Heart left ventricle (tissue), 16 donors: ENCODE data around the gene OVCH1. TPM values are rescaled to one million over a fixed set of nuclear protein-coding genes. Genes with fewer than 3 reads are reported as not detected.
A peak's percentile ranks its signal among the peaks of the same experiment; 100 is the strongest.

Source experiments
- ATAC-seq, 4 donors: fragments of 200-7000 bp; cut with Tn5 transposase; one replicate each; pipeline ENCODE4 v1.9.1; 2020 to 2022; ENCODE audit warnings: moderate library complexity in 4 of 4, mild to moderate bottlenecking in 3 of 4, moderate number of reproducible peaks in 1 of 4
- DNase-seq, 5 donors: peaks; one replicate each; pipeline ENCODE4 v3.0.0-alpha.2; 2020
- H3K27ac ChIP-seq, 12 donors: fragments of 200-600 bp; sonication (generic) in 4 of 12; one replicate each; pipeline versions ENCODE4 v1.5.0 to v1.8.0; 2016 to 2022; ENCODE audit warnings: mild to moderate bottlenecking in 2 of 12
- H3K27me3 ChIP-seq, 9 donors: fragments of 200-600 bp; sonication (generic) in 2 of 9; one replicate each; pipeline versions ENCODE4 v1.5.1 to v1.8.0; 2016 to 2022; ENCODE audit warnings: mild to moderate bottlenecking in 3 of 9
- H3K36me3 ChIP-seq, 9 donors: fragments of 200-600 bp; sonication (generic) in 2 of 9; one replicate each; pipeline versions ENCODE4 v1.5.0 to v1.8.0; 2018 to 2022; ENCODE audit warnings: mild to moderate bottlenecking in 2 of 9
- H3K4me1 ChIP-seq, 12 donors: fragments of 200-600 bp; sonication (generic) in 4 of 12; one replicate each; pipeline versions ENCODE4 v1.5.0 to v1.8.0; 2016 to 2022; ENCODE audit warnings: mild to moderate bottlenecking in 3 of 12
- H3K4me3 ChIP-seq, 12 donors: fragments of 200-600 bp; sonication (generic) in 4 of 12; one replicate each; pipeline versions ENCODE4 v1.5.0 to v1.8.0; 2017 to 2022; ENCODE audit warnings: mild to moderate bottlenecking in 9 of 12, moderate library complexity in 4 of 12
- H3K9me3 ChIP-seq, 12 donors: fragments of 200-600 bp; sonication (generic) in 4 of 12; one replicate each; pipeline versions ENCODE4 v1.5.0 to v1.8.0; 2016 to 2022; ENCODE audit warnings: mild to moderate bottlenecking in 1 of 12
- CTCF ChIP-seq, 12 donors: fragments of 200-600 bp; sonication (generic) in 4 of 12; IDR thresholded peaks; one replicate each; pipeline versions ENCODE4 v1.5.0 to v1.8.0; 2018 to 2022; ENCODE audit warnings: antibody characterized with exemption in 12 of 12, mild to moderate bottlenecking in 5 of 12
- POLR2A ChIP-seq, 2 donors: fragments of 450-650 bp; IDR thresholded peaks; one replicate each; pipeline ENCODE4 v1.6.1; 2017; ENCODE audit warnings: antibody characterized with exemption in 2 of 2, mild to moderate bottlenecking in 2 of 2, moderate library complexity in 2 of 2
- WGBS, 4 donors: extraction: QIAGEN DNeasy Blood & Tissue Kit in 2 of 4; methylation state at CpG; one replicate each; pipeline versions ENCODE4 v1.1.5 to v1.1.7; 2013 to 2018; 5-methylcytosine and 5-hydroxymethylcytosine counted together
- intact Hi-C, 10 donors: fragments of 100-400 bp; cut with DNase I; formaldehyde crosslinking; loops; one replicate each; pipeline versions ENCODE4 v1.11.1 to v1.14.2; 2022
- polyA plus RNA-seq, 2 donors: library from polyadenylated mRNA; stranded (reverse); fragments of 200-250 nt; gene quantifications; one replicate each; pipeline ENCODE4 v1.2.3, GENCODE V29; 2013
- total RNA-seq, 9 donors: library from RNA; depleted of rRNA in 2 of 9; stranded (reverse); fragments of >200 nt in 2 of 9; fragmentation: NEBNext Ultra II Directional in 3 of 9; extraction: Animal tissue kit (Norgen Biotek cat#: 25700) in 3 of 9; gene quantifications; one replicate each; pipeline versions ENCODE4 v1.1.0 to v1.2.4, GENCODE V29; 2016 to 2023
- donor health status: ischemic (EF 13 %, LVEDD 7.1; RV severe dilation, severe dysfunction).
- donor health status: healthy with polysubstance abuse.
- donor health status: DM: no; HTN: yes; CAD: no.
- donor health status: DM: no; HTN: no; CAD: no.
- donor health status: ischemic (EF 25% LVEDD 6.9; RV normal size, moderate dysfunction).
- donor health status: ischemic (EF 25% LVEDD 5.7; RV mildly dilated, moderate dysfunction).
- donor health status: healthy.
- donor health status: DM: yes; HTN: yes; CAD: no.
- donor health status: ischemic (EF 35%, LVEDD 5.7; RV mildly dilated, moderate dysfunction).
- donor health status: nonischemic (EF 11% LVEDD 7.7; RV severe dilation, severe dysfunction).
- donor health status: DM: yes; HTN: yes; CAD: no.
- donor health status: PGD.
- donor health status: ischemic (EF 29% LVEDD 5.4; RV normal size, mild dysfunction).
- donor health status: nonischemic (EF 23%, LVEDD 6.1; RV moderate dilation, normal function).

The OVCH1 gene
- total and polyA plus RNA-seq, 11 donors: 0.09 to 0.18 (median 0.13) TPM; not detected in 7

- WGBS, 4 donors: 95 to 100% (median 100%) methylated on average over 2 of the region's 2 CpGs
- intact Hi-C loops: loop anchor here in 1 of 10 donors (10.0 kb wide), 1 partner anchor 1313 kb away; the partner anchor contains the start of gene IPO8
- H3K27ac ChIP-seq: no peak overlapping the region
- DNase-seq (no peak), ATAC-seq (no peak)
- H3K9me3 ChIP-seq: no peaks in the 10 kb centered on the region
- peaks cover 0 to 12% (median 0%) of the 10 kb centered on the region in 9 donors for H3K36me3 ChIP-seq
- no peaks in the 10 kb centered on the region for H3K27me3 ChIP-seq
- H3K4me3 ChIP-seq: no peak overlapping the region
- H3K4me1 ChIP-seq: peaks cover 0 to 21% (median 14%) of the 10 kb centered on the region in 12 donors
- TF ChIP-seq CTCF (IDR thresholded peaks at IDR 0.05): no peak
- no peak for TF ChIP-seq POLR2A (IDR thresholded peaks at IDR 0.05)
Measured at GRCh38 chr12:29382251-29382650, 115.2 kb downstream of the OVCH1 start.

GRCh38 chr12:29380536-29381523 is 116.7 kb downstream of the OVCH1 start, which contains the start of gene ERGIC2:
TSS of gene ERGIC2 (minus strand) at chr12:29381172. CDS start at chr12:29371633, 9,539 bp downstream.
- ATAC-seq (peak; percentile 98 to 99 (median 98)), DNase-seq (peak; percentile 90 to 93 (median 91))
- intact Hi-C loops: loop anchor here in 1 of 10 donors (10.0 kb wide), 1 partner anchor 1314 kb away; the partner anchor contains the start of gene IPO8
- Histone ChIP-seq H3K4me1 (peaks cover 0 to 21% (median 14%) of the 10 kb centered on the region in 12 donors), H3K27me3 (no peaks in the 10 kb centered on the region), H3K27ac (peak within 1 kb of the TSS; percentile 39 to 93 (median 82)), H3K9me3 (no peaks in the 10 kb centered on the region), H3K4me3 (peak within 1 kb of the TSS; percentile 66 to 99 (median 84)), H3K36me3 (peaks cover 0 to 17% (median 0%) of the 10 kb centered on the region in 9 donors)
- 0 to 1% (median 0%) methylated on average over 42 to 55 of the region's 55 CpGs for WGBS, 4 donors
- TF ChIP-seq CTCF (IDR thresholded peaks at IDR 0.05) (no peak), POLR2A (IDR thresholded peaks at IDR 0.05) (no peak)

Other genes starting within 250 kb of the OVCH1 start
- 100 to 1,000 TPM in 2 of 9 donors, 10 to 100 TPM in 7; 45.5 to 123 (median 84.8) TPM for gene ERGIC2, start 116.5 kb downstream of the OVCH1 start, total RNA-seq
- 100 to 1,000 TPM in 1 of 2 donors, 10 to 100 TPM in 1; 62.6 to 134 TPM for gene ERGIC2, start 116.5 kb downstream of the OVCH1 start, polyA plus RNA-seq